ENCODE results near the gene SYT12. TPM values are rescaled to one million over a fixed set of nuclear protein-coding genes. Genes with fewer than 3 reads are reported as not detected.

The SYT12 gene
- total RNA-seq, 1 donor: 0.09 TPM

DNA sequence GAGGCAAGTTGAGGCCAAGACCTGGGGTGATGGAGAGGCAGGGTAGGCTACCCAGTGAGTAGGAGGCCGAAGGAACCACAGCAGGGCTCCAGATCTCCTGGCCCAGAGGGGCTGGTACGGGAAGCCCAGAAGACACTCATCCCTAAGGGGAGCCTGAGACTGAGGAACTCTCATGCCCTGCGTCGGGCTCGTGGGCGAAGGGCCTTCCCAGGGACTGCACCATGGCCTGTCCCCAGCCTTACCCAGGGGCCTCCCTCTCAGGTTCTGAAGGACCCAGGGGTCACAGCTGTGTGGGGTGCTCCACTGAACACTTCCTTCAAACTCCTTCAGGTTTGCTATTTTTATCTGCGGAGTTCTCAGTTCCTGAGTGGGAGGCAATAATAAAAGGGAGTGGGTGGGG is 15.8 kb upstream of the SYT12 start:
- no peak overlapping the region for H3K4me3 ChIP-seq (ENCODE audit: low read depth, low read length)
- DNase-seq (ENCODE audit: low read depth): no peak
- TF ChIP-seq, protein P1, sequence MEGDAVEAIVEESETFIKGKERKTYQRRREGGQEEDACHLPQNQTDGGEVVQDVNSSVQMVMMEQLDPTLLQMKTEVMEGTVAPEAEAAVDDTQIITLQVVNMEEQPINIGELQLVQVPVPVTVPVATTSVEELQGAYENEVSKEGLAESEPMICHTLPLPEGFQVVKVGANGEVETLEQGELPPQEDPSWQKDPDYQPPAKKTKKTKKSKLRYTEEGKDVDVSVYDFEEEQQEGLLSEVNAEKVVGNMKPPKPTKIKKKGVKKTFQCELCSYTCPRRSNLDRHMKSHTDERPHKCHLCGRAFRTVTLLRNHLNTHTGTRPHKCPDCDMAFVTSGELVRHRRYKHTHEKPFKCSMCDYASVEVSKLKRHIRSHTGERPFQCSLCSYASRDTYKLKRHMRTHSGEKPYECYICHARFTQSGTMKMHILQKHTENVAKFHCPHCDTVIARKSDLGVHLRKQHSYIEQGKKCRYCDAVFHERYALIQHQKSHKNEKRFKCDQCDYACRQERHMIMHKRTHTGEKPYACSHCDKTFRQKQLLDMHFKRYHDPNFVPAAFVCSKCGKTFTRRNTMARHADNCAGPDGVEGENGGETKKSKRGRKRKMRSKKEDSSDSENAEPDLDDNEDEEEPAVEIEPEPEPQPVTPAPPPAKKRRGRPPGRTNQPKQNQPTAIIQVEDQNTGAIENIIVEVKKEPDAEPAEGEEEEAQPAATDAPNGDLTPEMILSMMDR (IDR thresholded peaks at IDR 0.05; ENCODE audit: insufficient read depth, low read length): no peak

DNA sequence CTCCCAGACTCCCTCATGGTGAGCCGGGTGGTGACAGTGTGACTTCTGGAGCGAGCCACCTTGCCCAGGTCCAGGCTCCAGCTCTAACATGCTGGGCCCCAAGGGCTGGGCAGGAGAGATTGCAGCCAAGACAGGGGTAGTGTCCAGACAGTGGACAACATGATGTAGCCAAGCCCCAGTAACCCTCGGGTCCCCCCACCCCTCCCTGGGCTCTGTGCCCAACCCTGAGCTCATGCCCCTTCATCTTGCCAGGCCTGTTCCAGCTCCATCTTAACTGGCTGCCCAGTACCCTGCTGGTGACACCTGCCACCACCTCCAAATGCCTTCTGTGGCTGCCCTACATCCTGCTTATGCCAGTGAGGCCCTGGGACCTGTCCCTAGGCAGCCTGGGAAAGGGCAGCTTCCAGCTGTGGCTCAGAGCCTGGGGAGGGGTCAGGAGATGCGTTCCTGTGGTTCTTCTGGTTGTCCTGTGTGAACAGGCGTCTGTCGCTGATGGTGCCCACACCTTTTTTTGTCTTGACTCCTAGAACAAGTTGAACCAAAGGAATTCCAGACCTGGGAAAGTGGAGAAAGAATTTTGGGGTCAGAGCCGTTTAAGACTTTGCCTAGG is 12.5 kb upstream of the SYT12 start:
- no peak overlapping the region for H3K4me3 ChIP-seq (ENCODE audit: low read depth, low read length)
- TF ChIP-seq, protein P1 (IDR thresholded peaks at IDR 0.05; ENCODE audit: insufficient read depth, low read length): no peak
- no peak for DNase-seq (ENCODE audit: low read depth)

DNA sequence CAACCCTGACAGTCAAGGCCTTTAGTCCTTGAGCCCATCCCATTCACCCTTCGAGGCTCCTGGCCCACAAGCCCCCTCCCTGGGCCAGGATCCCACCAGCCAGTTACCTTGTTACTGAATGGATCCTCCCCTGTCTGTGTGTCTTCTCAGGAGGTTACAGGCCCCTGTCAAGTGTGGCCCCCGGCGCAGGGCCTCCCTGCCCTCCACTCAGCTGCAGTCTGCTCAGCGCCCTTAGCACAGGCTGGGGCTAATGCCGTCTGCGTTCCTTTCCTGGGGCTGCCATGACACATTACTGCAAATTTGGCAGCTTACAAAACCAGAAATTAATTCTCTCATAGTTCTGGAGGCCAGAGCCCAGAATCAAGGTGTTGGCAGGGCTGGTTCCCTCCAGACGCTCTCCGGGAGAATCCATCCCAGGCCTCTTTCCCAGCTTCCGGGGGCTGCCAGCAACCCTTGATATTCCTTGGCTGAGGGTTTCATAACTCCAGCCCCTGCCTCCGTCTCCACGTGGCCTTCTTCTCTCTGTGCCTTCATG is 9.4 kb upstream of the SYT12 start:
- H3K4me3 ChIP-seq (ENCODE audit: low read depth, low read length): no peak overlapping the region
- TF ChIP-seq, protein P1 (IDR thresholded peaks at IDR 0.05; ENCODE audit: insufficient read depth, low read length): no peak
- no peak for DNase-seq (ENCODE audit: low read depth)

DNA sequence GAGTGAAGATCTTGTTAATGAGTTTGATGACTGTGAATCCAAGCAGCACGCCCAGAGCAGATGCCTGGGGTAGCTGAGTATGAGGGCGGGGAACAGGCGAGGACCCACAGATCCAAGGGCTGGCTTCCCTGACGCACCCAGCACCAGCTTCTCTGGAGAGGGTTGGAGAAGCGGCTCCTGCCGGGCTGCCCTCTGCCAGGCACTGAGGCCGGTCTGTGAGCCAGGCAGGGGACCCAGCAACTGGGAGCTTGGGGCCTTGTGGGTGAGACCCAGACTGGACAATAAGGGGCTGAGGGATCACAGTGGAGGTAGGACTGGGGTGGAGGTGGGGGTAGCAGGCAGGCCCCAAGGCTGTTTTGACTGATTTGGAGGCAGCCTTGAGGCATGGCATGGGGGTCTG is 8.6 kb upstream of the SYT12 start:
- DNase-seq (ENCODE audit: low read depth): no peak
- TF ChIP-seq, protein P1 (IDR thresholded peaks at IDR 0.05; ENCODE audit: insufficient read depth, low read length): no peak
- no peak overlapping the region for H3K4me3 ChIP-seq (ENCODE audit: low read depth, low read length)

DNA sequence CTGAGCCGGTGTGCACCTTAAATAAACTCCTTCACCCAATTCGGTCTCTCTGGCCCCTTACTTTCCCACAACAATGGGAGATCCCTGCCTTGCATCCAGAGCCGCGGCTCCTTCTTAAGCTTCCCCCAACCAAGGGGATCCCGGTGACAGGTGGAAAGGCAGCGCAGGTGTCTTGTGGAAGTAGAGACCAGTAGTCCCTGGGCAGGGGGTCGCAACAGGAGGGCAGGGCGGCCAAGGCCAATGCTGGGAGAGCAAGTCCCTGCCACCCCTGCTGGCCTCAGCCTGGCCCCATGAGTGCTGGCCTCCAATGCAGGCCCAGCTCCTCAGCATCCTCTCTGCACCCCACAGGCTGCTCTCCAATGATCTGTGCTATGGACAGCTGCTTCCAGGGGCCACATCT is 7.9 kb upstream of the SYT12 start:
- H3K4me3 ChIP-seq (ENCODE audit: low read depth, low read length): no peak overlapping the region
- TF ChIP-seq, protein P1 (IDR thresholded peaks at IDR 0.05; ENCODE audit: insufficient read depth, low read length): no peak
- no peak for DNase-seq (ENCODE audit: low read depth)

DNA sequence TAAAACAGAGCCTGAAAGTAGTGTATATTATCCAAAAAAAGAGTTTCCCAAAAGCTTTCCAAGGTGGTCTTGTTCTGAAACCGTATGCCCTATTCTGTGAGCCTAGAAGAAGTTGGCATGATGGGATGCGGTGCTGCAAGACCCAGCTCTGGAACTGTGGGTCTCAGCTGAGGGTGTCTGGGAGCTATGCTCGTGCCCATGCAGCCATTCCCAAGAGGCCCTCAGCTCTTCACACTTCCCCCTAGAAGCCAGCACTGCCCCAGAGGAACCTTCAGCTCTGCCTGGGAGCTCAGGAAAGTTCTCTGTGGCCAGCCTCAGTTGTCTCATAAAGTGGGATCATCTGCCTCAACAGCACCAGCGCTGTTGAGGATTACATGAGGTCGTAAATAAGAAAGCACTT is 6.4 kb upstream of the SYT12 start:
- DNase-seq (ENCODE audit: low read depth): no peak
- no peak overlapping the region for H3K4me3 ChIP-seq (ENCODE audit: low read depth, low read length)

More for the DNA sequence above, 6.4 kb upstream of the SYT12 start:
- TF ChIP-seq, protein P1 (IDR thresholded peaks at IDR 0.05; ENCODE audit: insufficient read depth, low read length): no peak
